ENCODE results near the gene PEX6.
A peak's percentile ranks its signal among the peaks of the same experiment; 100 is the strongest.
"Not testable (repeated sequence)": the region's sequence is repeated elsewhere in the genome, so short reads cannot be mapped to it uniquely, and the experiment has no call there.

The PEX6 gene

GRCh38 chr6:43005844-43006243 lies 26.9 kb upstream of the PEX6 start:
- ChIA-PET POLR2A (ENCODE audit: low non-redundant PET) (no interaction called here), CTCF (interaction anchor here (0.8 kb wide), 1 partner anchor 138 kb away, joined by 3 read pairs; no protein-coding TSS in a partner anchor)
- H3K27ac ChIP-seq: no peak overlapping the region
- no peak for TF ChIP-seq CTCF (conservative IDR thresholded peaks at IDR 0.05; ENCODE audit: low read depth)
- DNase-seq (ENCODE audit: low spot score): no peak

- TF ChIP-seq CTCF (conservative IDR thresholded peaks at IDR 0.05; ENCODE audit: low read depth): no peak
- ChIA-PET CTCF (interaction anchor here (0.6 kb wide), 1 partner anchor 9 kb away, joined by 4 read pairs; no protein-coding TSS in a partner anchor), POLR2A (ENCODE audit: low non-redundant PET) (no interaction called here)
- H3K27ac ChIP-seq: no peak overlapping the region
- DNase-seq (ENCODE audit: low spot score): no peak
Measured at GRCh38 chr6:43001843-43002242, 22.9 kb upstream of the PEX6 start.

- DNase-seq (ENCODE audit: low spot score); POLR2A ChIA-PET (ENCODE audit: low non-redundant PET); CTCF ChIA-PET; H3K27ac ChIP-seq: not testable (repeated sequence)
Measured at GRCh38 chr6:42998205-42998604, 19.2 kb upstream of the PEX6 start.

GRCh38 chr6:42996513-42996912 lies 17.5 kb upstream of the PEX6 start:
- CTCF ChIA-PET: no interaction called here
- no peak for TF ChIP-seq CTCF (conservative IDR thresholded peaks at IDR 0.05; ENCODE audit: low read depth)
- peak overlapping the region; percentile 23; the same call in 1 of the 2 replicates for H3K27ac ChIP-seq
- no peak for DNase-seq (ENCODE audit: low spot score)
- POLR2A ChIA-PET (ENCODE audit: low non-redundant PET): interaction anchor here (1.1 to 1.3 kb wide), 2 partner anchors 12 to 67 kb away, joined by 4 read pairs; partner anchors contain the start of genes CNPY3 and PPP2R5D

- ChIA-PET POLR2A (ENCODE audit: low non-redundant PET) (no interaction called here), CTCF (no interaction called here)
- DNase-seq (ENCODE audit: low spot score): no peak
- no peak for TF ChIP-seq CTCF (conservative IDR thresholded peaks at IDR 0.05; ENCODE audit: low read depth)
- H3K27ac ChIP-seq: no peak overlapping the region
Measured at GRCh38 chr6:42993445-42993844, 14.5 kb upstream of the PEX6 start.

- TF ChIP-seq CTCF (conservative IDR thresholded peaks at IDR 0.05; ENCODE audit: low read depth): no peak
- ChIA-PET POLR2A (ENCODE audit: low non-redundant PET) (interaction anchor here (0.5 kb wide), 1 partner anchor 13 kb away, joined by 3 read pairs; no protein-coding TSS in a partner anchor), CTCF (no interaction called here)
- no peak for DNase-seq (ENCODE audit: low spot score)
- no peak overlapping the region for H3K27ac ChIP-seq
Measured at GRCh38 chr6:42989923-42990322, 10.9 kb upstream of the PEX6 start.

GRCh38 chr6:42988486-42989020 lies 9.6 kb upstream of the PEX6 start:
- ChIA-PET CTCF (no interaction called here), POLR2A (ENCODE audit: low non-redundant PET) (no interaction called here)
- H3K27ac ChIP-seq: peak overlapping the region; percentile 15; the same call in 1 of the 2 replicates
- DNase-seq (ENCODE audit: low spot score): no peak
- no peak for TF ChIP-seq CTCF (conservative IDR thresholded peaks at IDR 0.05; ENCODE audit: low read depth)

Measured in RWPE1 (cell line).